GM13976 (cell line): ENCODE results near the gene KRTAP4-8.
"Not testable (repeated sequence)": the region's sequence is repeated elsewhere in the genome, so short reads cannot be mapped to it uniquely, and the experiment has no call there.

Experiments used
- DNase-seq: peaks from one replicate; pipeline ENCODE4 v3.0.0; 2012; ENCODE audit warnings: low spot score
- in situ Hi-C: fragments of 300-500 bp; cut with MboI; formaldehyde crosslinking; loops from one replicate; pipeline ENCODE4 v1.12.0; 2022; ENCODE audit warnings: low sequenced_read_pairs, mixed read lengths, inconsistent platforms; ENCODE audit not compliant: unreplicated experiment
- TF ChIP-seq, protein P1 (sequence below): IDR thresholded peaks from 2 replicates; pipeline ENCODE4 v1.5.1; 2012; ENCODE audit warnings: borderline replicate concordance, mild to moderate bottlenecking; ENCODE audit not compliant: insufficient read depth; ENCODE audit errors: extremely low read depth, missing control alignments, control extremely low read depth

KRTAP4-8 gene

DNA sequence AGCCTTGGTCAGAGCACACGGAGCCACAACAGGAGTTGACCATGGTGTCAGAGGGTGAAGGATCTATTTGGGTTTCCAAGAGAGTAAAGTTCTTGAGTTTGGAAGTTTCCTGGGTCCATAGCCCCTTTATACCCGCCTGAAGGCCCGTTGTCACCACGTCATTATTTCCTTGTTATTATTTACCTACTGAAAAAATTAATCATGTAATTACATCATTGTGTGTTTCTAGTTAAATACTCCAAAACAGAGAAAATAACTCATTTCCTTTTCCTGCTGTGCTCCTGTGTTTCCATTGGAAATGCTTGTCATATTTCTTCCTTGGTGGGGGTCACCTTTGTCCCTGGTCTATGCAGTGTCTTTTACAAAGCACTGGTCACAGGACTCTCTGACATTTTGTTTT is at the start of gene KRTAP4-8:
Gene KRTAP4-8, minus strand, starts transcription at position 101 of the 400 bp plus-strand sequence. Its CDS starts 58 bp downstream, at position 43.
- in situ Hi-C loops: no loop called here
- no peak for DNase-seq
- TF ChIP-seq, protein P1, sequence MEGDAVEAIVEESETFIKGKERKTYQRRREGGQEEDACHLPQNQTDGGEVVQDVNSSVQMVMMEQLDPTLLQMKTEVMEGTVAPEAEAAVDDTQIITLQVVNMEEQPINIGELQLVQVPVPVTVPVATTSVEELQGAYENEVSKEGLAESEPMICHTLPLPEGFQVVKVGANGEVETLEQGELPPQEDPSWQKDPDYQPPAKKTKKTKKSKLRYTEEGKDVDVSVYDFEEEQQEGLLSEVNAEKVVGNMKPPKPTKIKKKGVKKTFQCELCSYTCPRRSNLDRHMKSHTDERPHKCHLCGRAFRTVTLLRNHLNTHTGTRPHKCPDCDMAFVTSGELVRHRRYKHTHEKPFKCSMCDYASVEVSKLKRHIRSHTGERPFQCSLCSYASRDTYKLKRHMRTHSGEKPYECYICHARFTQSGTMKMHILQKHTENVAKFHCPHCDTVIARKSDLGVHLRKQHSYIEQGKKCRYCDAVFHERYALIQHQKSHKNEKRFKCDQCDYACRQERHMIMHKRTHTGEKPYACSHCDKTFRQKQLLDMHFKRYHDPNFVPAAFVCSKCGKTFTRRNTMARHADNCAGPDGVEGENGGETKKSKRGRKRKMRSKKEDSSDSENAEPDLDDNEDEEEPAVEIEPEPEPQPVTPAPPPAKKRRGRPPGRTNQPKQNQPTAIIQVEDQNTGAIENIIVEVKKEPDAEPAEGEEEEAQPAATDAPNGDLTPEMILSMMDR: no peak

DNA sequence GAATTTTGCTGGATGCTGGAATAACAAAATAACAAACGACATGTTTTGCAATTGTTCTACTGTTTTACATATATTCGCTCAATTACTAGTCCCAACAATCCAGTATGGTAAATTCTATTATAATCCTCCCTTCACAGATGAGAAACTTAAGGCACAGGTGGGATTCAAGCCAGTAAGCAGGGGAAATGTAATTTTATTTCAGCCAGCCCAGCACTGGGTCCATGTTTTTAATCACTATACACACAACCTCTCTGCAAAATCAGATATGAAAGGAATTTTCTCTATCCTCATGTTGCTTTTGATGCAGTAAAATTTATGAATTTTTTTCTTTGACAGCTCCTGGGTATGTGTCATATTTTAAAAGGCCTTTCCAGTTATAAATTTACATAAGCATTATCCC is 47.3 kb upstream of the KRTAP4-8 start:
- in situ Hi-C loops: no loop called here
- TF ChIP-seq, protein P1: no peak
- no peak for DNase-seq

DNA sequence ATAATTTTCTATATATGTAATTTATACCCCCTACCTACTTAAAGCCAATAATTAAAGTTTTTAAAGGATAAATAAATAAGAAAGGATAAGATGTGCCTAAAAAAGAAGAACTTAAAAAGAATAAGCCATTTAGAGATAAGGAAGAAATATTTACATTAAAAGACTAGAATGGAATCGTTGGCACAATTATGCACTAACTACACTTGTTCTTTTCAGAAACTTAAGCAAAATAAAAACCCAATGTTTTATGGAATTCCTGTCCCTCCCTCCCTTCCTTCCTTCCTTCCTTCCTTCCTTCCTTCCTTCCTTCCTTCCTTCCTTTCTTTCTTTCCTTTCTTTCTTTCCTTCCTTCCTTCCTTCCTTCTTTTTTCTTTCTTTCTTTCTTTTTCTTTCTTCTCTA is 46.9 kb upstream of the KRTAP4-8 start:
- no peak for DNase-seq
- in situ Hi-C loops: no loop called here
- TF ChIP-seq, protein P1: no peak

DNA sequence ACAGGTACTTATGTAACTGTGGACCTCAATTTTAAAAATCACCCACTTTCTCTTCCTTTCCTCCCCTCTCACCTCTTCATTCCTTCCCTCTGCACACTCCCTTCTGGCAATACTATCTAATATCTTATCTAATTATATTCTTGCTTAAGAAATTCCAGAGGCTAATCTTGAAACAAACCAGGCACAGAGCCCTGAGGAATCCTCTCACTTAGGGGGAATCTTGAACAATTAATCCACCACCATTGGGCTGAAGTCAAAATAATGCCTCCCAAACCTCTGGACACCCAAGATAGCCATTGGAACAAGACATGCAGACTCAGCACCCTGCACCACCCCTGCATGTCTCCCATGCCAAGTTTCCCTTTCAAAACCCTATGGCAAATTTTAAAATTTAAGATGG is 43.4 kb upstream of the KRTAP4-8 start:
- TF ChIP-seq, protein P1: no peak
- in situ Hi-C loops: no loop called here
- no peak for DNase-seq

DNA sequence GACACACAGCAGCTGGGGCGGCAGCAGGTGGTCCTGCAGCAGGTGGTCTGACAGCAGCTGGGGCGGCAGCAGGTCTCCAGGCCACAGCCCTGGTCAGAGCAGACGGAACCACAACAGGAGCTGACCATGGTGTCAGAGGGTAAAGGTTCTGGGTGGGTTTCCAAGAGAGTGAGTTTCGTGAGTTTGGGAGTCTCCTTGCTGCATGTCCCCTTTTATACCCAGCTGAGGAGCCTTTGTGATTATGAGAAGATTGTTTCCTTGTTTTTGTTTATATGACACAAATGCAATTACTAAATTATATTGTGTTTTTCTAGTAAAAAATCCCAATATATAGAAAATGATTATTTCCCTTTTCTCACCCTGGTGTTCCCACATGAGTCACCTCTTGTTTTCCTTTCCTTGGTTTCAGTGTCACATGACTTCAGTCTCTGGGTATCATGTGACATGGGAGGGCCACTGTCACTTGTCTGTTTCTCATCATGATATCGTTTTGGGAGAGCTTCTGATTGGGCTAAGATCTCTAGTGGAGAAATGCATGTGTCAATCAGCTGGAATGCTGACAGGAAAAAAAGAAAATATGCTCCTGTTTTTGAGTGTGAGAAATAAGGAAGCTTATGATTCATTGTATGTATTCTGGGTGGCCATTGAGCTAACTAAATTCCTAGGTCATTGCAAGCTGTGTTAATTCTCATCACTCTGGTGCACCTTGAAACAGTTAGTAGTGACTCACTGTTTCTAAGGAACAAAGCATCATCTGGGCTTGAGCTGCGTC is 42.6 kb upstream of the KRTAP4-8 start, which contains the start of gene KRTAP4-6:
Gene KRTAP4-6, minus strand, starts transcription at position 185 of the 772 bp plus-strand sequence. Its CDS starts 57 bp downstream, at position 128.
- TF ChIP-seq, protein P1: no peak
- in situ Hi-C loops: no loop called here
- no peak for DNase-seq

DNA sequence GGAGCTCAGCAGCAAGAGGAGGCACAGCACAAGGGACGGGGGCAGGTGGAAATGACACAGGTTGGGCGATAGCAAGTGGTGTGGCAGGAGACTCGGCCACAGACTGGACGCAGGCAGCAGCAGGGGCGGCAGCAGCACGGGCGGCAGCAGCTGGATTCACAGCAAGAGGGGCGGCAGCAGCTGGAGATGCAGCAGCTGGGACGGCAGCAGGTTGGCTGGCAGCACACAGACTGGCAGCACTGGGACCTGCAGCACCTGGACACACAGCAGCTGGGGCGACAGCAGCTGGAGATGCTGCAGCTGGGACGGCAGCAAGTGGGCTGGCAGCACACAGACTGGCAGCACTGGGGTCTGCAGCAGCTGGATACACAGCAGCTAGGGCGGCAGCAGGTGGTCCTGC is 41.9 kb upstream of the KRTAP4-8 start:
- in situ Hi-C loops, DNase-seq: not testable (repeated sequence)
